ENCODE results near the gene ZBTB42. TPM values are rescaled to one million over a fixed set of nuclear protein-coding genes. Genes with fewer than 3 reads are reported as not detected.

Gene ZBTB42
- total RNA-seq = 1 to 10 TPM; 3.1 to 3.4 TPM

GRCh38 chr14:104800771-104801519, at the start of gene ZBTB42:
TSS of gene ZBTB42 (plus strand) at chr14:104801101. CDS start at chr14:104801198, 97 bp downstream.
- ChIA-PET CTCF (interaction anchor here (0.8 to 2.4 kb wide), 6 partner anchors 12 to 32 kb away, joined by 3 to 12 read pairs (median 6); no protein-coding TSS in a partner anchor), POLR2A (interaction anchor here (1.0 kb wide), 1 partner anchor 41 kb away, joined by 3 read pairs; no protein-coding TSS in a partner anchor)
- peak; percentile 76 for DNase-seq
- H3K36me3 Mint-ChIP-seq = no peaks in the 10 kb centered on the region
- H3K9me3 Mint-ChIP-seq = no peaks in the 10 kb centered on the region
- H3K27ac Mint-ChIP-seq = no peak within 1 kb of the TSS
- no peaks in the 10 kb centered on the region for H3K27me3 Mint-ChIP-seq
- H3K4me1 Mint-ChIP-seq (ENCODE audit: low read depth) = peaks cover 27% of the 10 kb centered on the region
- intact Hi-C loops (cut with micrococcal nuclease) = loop anchor here (1.0 kb wide), 1 partner anchor 49 kb away; no protein-coding TSS in a partner anchor
- H3K4me3 Mint-ChIP-seq = peak within 1 kb of the TSS; percentile 74

- ChIA-PET CTCF (interaction anchor here (0.7 to 5.0 kb wide), 11 partner anchors 13 to 312 kb away, joined by 3 to 47 read pairs (median 3); partner anchors contain the start of gene ADSS1), POLR2A (interaction anchor here (1.1 to 2.2 kb wide), 5 partner anchors 26 to 233 kb away, joined by 3 to 9 read pairs (median 5); no protein-coding TSS in a partner anchor)
- peak overlapping the region; percentile 87 for H3K4me3 Mint-ChIP-seq
- intact Hi-C loops (cut with micrococcal nuclease) = loop anchor here (1.0 to 5.0 kb wide), 6 partner anchors 27 to 739 kb away; partner anchors contain the start of genes ADSS1, BRF1, GPR132 and TEDC1
- H3K27me3 Mint-ChIP-seq = no peaks in the 10 kb centered on the region
- H3K4me1 Mint-ChIP-seq (ENCODE audit: low read depth) = peaks cover 24% of the 10 kb centered on the region
- DNase-seq = no peak
- peaks cover 18% of the 10 kb centered on the region for H3K36me3 Mint-ChIP-seq
- H3K9me3 Mint-ChIP-seq = peaks cover 2% of the 10 kb centered on the region
- peak overlapping the region; percentile 80 for H3K27ac Mint-ChIP-seq
Observed at GRCh38 chr14:104751539-104752422, 49.1 kb upstream of the ZBTB42 start.

GRCh38 chr14:104752423-104752734, 48.5 kb upstream of the ZBTB42 start:
- Mint-ChIP-seq H3K4me3 (peak overlapping the region; percentile 87), H3K9me3 (peaks cover 2% of the 10 kb centered on the region), H3K27me3 (no peaks in the 10 kb centered on the region), H3K4me1 (ENCODE audit: low read depth) (peaks cover 24% of the 10 kb centered on the region), H3K27ac (peak overlapping the region; percentile 80), H3K36me3 (peaks cover 18% of the 10 kb centered on the region)
- no peak for DNase-seq
- intact Hi-C loops (cut with micrococcal nuclease) = loop anchor here (1.0 to 5.0 kb wide), 6 partner anchors 28 to 738 kb away; partner anchors contain the start of genes ADSS1, BRF1, GPR132 and TEDC1
- ChIA-PET CTCF (interaction anchor here (0.6 to 5.0 kb wide), 10 partner anchors 12 to 844 kb away, joined by 3 to 47 read pairs (median 3); no protein-coding TSS in a partner anchor), POLR2A (interaction anchor here (1.1 to 2.2 kb wide), 6 partner anchors 27 to 232 kb away, joined by 3 to 9 read pairs (median 5); no protein-coding TSS in a partner anchor)

GRCh38 chr14:104752735-104753527, 48.0 kb upstream of the ZBTB42 start, which contains the start of gene SIVA1:
TSS of gene SIVA1 (plus strand) at chr14:104753147. CDS start at chr14:104753202, 55 bp downstream.
- peak within 1 kb of the TSS; percentile 87 for H3K4me3 Mint-ChIP-seq
- CTCF ChIA-PET = interaction anchor here (0.6 to 5.0 kb wide), 10 partner anchors 12 to 844 kb away, joined by 3 to 47 read pairs (median 3); no protein-coding TSS in a partner anchor
- H3K27me3 Mint-ChIP-seq = no peaks in the 10 kb centered on the region
- peaks cover 21% of the 10 kb centered on the region for H3K36me3 Mint-ChIP-seq
- POLR2A ChIA-PET = interaction anchor here (1.0 to 2.2 kb wide), 7 partner anchors 10 to 232 kb away, joined by 3 to 9 read pairs (median 5); no protein-coding TSS in a partner anchor
- DNase-seq = peak; percentile 100
- intact Hi-C loops (cut with micrococcal nuclease) = loop anchor here (1.0 to 5.0 kb wide), 6 partner anchors 29 to 738 kb away; partner anchors contain the start of genes ADSS1, BRF1, GPR132 and TEDC1
- H3K4me1 Mint-ChIP-seq (ENCODE audit: low read depth) = peaks cover 24% of the 10 kb centered on the region
- H3K27ac Mint-ChIP-seq = peak within 1 kb of the TSS; percentile 80
- peaks cover 2% of the 10 kb centered on the region for H3K9me3 Mint-ChIP-seq

GRCh38 chr14:104753528-104754212, 47.2 kb upstream of the ZBTB42 start:
- Mint-ChIP-seq H3K27me3 (no peaks in the 10 kb centered on the region), H3K9me3 (peaks cover 2% of the 10 kb centered on the region), H3K4me1 (ENCODE audit: low read depth) (peaks cover 24% of the 10 kb centered on the region), H3K36me3 (peaks cover 24% of the 10 kb centered on the region), H3K4me3 (peak overlapping the region; percentile 87), H3K27ac (peak overlapping the region; percentile 69)
- peak; percentile 26 for DNase-seq
- intact Hi-C loops (cut with micrococcal nuclease) = loop anchor here (2.0 to 5.0 kb wide), 3 partner anchors 76 to 737 kb away; partner anchors contain the start of genes BRF1 and TEDC1
- ChIA-PET CTCF (interaction anchor here (1.4 to 5.0 kb wide), 4 partner anchors 11 to 73 kb away, joined by 3 to 47 read pairs (median 11); no protein-coding TSS in a partner anchor), POLR2A (interaction anchor here (1.0 to 2.2 kb wide), 4 partner anchors 11 to 76 kb away, joined by 4 to 9 read pairs (median 6); no protein-coding TSS in a partner anchor)

GRCh38 chr14:104754213-104754851, 46.6 kb upstream of the ZBTB42 start:
- POLR2A ChIA-PET = interaction anchor here (1.8 to 2.2 kb wide), 2 partner anchors 40 to 76 kb away, joined by 6 to 9 read pairs; no protein-coding TSS in a partner anchor
- DNase-seq = no peak
- Mint-ChIP-seq H3K36me3 (peaks cover 24% of the 10 kb centered on the region), H3K4me1 (ENCODE audit: low read depth) (peaks cover 24% of the 10 kb centered on the region), H3K4me3 (peak overlapping the region; percentile 87), H3K27ac (peak overlapping the region; percentile 69), H3K9me3 (peaks cover 2% of the 10 kb centered on the region), H3K27me3 (no peaks in the 10 kb centered on the region)
- intact Hi-C loops (cut with micrococcal nuclease) = loop anchor here (5.0 kb wide), 2 partner anchors 77 to 548 kb away; partner anchors contain the start of gene BRF1
- CTCF ChIA-PET = interaction anchor here (3.5 to 5.0 kb wide), 2 partner anchors 14 to 72 kb away, joined by 19 to 47 read pairs; no protein-coding TSS in a partner anchor

- Mint-ChIP-seq H3K27me3 (no peaks in the 10 kb centered on the region), H3K4me1 (ENCODE audit: low read depth) (peaks cover 24% of the 10 kb centered on the region), H3K27ac (no peak overlapping the region), H3K4me3 (no peak overlapping the region), H3K36me3 (peaks cover 28% of the 10 kb centered on the region), H3K9me3 (peaks cover 2% of the 10 kb centered on the region)
- intact Hi-C loops (cut with micrococcal nuclease) = no loop called here
- DNase-seq = no peak
- CTCF ChIA-PET = interaction anchor here (0.5 to 5.0 kb wide), 3 partner anchors 12 to 59 kb away, joined by 3 to 47 read pairs (median 3); no protein-coding TSS in a partner anchor
- POLR2A ChIA-PET = no interaction called here
Observed at GRCh38 chr14:104755621-104756020, 45.3 kb upstream of the ZBTB42 start.

- intact Hi-C loops (cut with micrococcal nuclease) = no loop called here
- no peaks in the 10 kb centered on the region for H3K9me3 Mint-ChIP-seq
- DNase-seq = no peak
- peaks cover 22% of the 10 kb centered on the region for H3K4me1 Mint-ChIP-seq (ENCODE audit: low read depth)
- H3K4me3 Mint-ChIP-seq = no peak overlapping the region
- H3K36me3 Mint-ChIP-seq = peaks cover 35% of the 10 kb centered on the region
- H3K27ac Mint-ChIP-seq = no peak overlapping the region
- ChIA-PET POLR2A (no interaction called here), CTCF (interaction anchor here (0.5 to 2.0 kb wide), 3 partner anchors 12 to 58 kb away, joined by 3 to 7 read pairs (median 3); no protein-coding TSS in a partner anchor)
- H3K27me3 Mint-ChIP-seq = no peaks in the 10 kb centered on the region
Observed at GRCh38 chr14:104756477-104757237, 44.2 kb upstream of the ZBTB42 start.

- CTCF ChIA-PET = interaction anchor here (2.0 kb wide), 1 partner anchor 12 kb away, joined by 7 read pairs; no protein-coding TSS in a partner anchor
- POLR2A ChIA-PET = no interaction called here
- intact Hi-C loops (cut with micrococcal nuclease) = no loop called here
- Mint-ChIP-seq H3K27me3 (no peaks in the 10 kb centered on the region), H3K27ac (no peak overlapping the region), H3K9me3 (no peaks in the 10 kb centered on the region), H3K4me1 (ENCODE audit: low read depth) (peaks cover 22% of the 10 kb centered on the region), H3K36me3 (peaks cover 37% of the 10 kb centered on the region), H3K4me3 (no peak overlapping the region)
- DNase-seq = no peak
Observed at GRCh38 chr14:104757238-104757585, 43.7 kb upstream of the ZBTB42 start.
